Measurements from ENCODE around the gene PCNX2.

GRCh38 chr1:233256789-233257188 is 38.7 kb downstream of the PCNX2 start:
- no peak for TF ChIP-seq EZH2 (IDR thresholded peaks at IDR 0.05)
- TF ChIP-seq CTCF (IDR thresholded peaks at IDR 0.05 in 2 of 3, conservative IDR thresholded peaks at IDR 0.05 in 1 of 3; ENCODE audit: borderline replicate concordance in 1 of 3, insufficient read depth in 1 of 3, low read depth in 2 of 3, low read length in 2 of 3) = no peak
- no peak for TF ChIP-seq EZH2phosphoT487 (IDR thresholded peaks at IDR 0.05; ENCODE audit: borderline replicate concordance)
- no peak for TF ChIP-seq YY1 (IDR thresholded peaks at IDR 0.05; ENCODE audit: extremely low read depth, insufficient replicate concordance, low read depth, low read length)
- TF ChIP-seq JUND (IDR thresholded peaks at IDR 0.05) = no peak
- no peak for TF ChIP-seq ATF3 (IDR thresholded peaks at IDR 0.05)
- no peak for TF ChIP-seq EGR1 (IDR thresholded peaks at IDR 0.05; ENCODE audit: low read depth)

Data from HCT116 (cell line).